Measurements from ENCODE around the gene GADD45B. TPM values are rescaled to one million over a fixed set of nuclear protein-coding genes. Genes with fewer than 3 reads are reported as not detected.

GADD45B gene
- 22.2 and 92.3 TPM in 2 replicates for total RNA-seq (ENCODE audit: low replicate concordance)

GRCh38 chr19:2475702-2476450 lies at the start of gene GADD45B:
TSS of gene GADD45B (plus strand) at chr19:2476127. CDS start at chr19:2476359, 232 bp downstream.

GRCh38 chr19:2427429-2428320 lies 48.3 kb upstream of the GADD45B start, which contains the start of gene TIMM13:
TSS of gene TIMM13 (minus strand) at chr19:2427586. CDS start at chr19:2427533, 53 bp downstream.

Other genes starting within 250 kb of the GADD45B start
- 26.0 and 68.1 TPM in 2 replicates for gene PLEKHJ1, start 239.8 kb upstream of the GADD45B start, total RNA-seq (ENCODE audit: low replicate concordance)
- gene SF3A2, start 239.3 kb upstream of the GADD45B start, total RNA-seq (ENCODE audit: low replicate concordance): 15.4 and 32.9 TPM in 2 replicates
- gene AMH, start 226.8 kb upstream of the GADD45B start, total RNA-seq (ENCODE audit: low replicate concordance): 0.12 and 0.38 TPM in 2 replicates
- gene JSRP1, start 219.7 kb upstream of the GADD45B start, total RNA-seq (ENCODE audit: low replicate concordance): not detected in 2 replicates
- not detected in 2 replicates for gene PEAK3, start 194.0 kb upstream of the GADD45B start, total RNA-seq (ENCODE audit: low replicate concordance)
- gene LINGO3, start 168.0 kb upstream of the GADD45B start, total RNA-seq (ENCODE audit: low replicate concordance): under 0.01 TPM in 1 of 2 replicates, not detected in the other
- 73.2 and 187 TPM in 2 replicates for gene LSM7, start 147.5 kb upstream of the GADD45B start, total RNA-seq (ENCODE audit: low replicate concordance)
- 21.1 and 42.9 TPM in 2 replicates for gene SPPL2B, start 147.4 kb upstream of the GADD45B start, total RNA-seq (ENCODE audit: low replicate concordance)
- not detected in 2 replicates for gene TMPRSS9, start 115.9 kb upstream of the GADD45B start, total RNA-seq (ENCODE audit: low replicate concordance)
- gene TIMM13, start 48.5 kb upstream of the GADD45B start, total RNA-seq (ENCODE audit: low replicate concordance): 49.1 and 56.0 TPM in 2 replicates
- 63.8 and 82.4 TPM in 2 replicates for gene LMNB2, start 19.2 kb upstream of the GADD45B start, total RNA-seq (ENCODE audit: low replicate concordance)
- gene GNG7, start 226.6 kb downstream of the GADD45B start, total RNA-seq (ENCODE audit: low replicate concordance): 0.35 and 0.38 TPM in 2 replicates
- 1.2 and 18.4 TPM in 2 replicates for gene DIRAS1, start 245.2 kb downstream of the GADD45B start, total RNA-seq (ENCODE audit: low replicate concordance)

All from smooth muscle cell of the coronary artery (primary cell).